ENCODE measurements around the gene YRDC.

The YRDC gene

DNA sequence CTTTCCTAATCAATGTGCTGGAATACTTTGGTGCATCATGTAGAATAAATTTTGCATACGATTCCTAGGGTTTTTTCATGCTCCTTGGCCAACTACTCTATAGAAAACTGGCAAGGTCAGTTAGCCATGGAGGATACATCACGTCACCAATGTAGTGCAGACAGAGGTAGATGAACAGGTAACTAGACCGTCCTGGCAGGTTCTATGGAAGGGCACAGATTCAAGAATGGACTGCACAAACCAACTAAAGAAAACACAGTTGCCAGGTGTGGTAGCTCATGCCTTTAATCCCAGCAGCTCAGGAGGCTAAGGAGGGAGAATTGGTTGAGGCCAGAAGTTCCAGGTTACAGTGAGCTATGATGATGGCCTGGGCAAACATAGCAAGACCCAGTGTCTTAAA, 41.5 kb upstream of the YRDC start:
- no peak for TF ChIP-seq CTCF (IDR thresholded peaks at IDR 0.05; ENCODE audit: borderline replicate concordance, control extremely low read depth, extremely low read depth, insufficient read depth, missing control alignments)
- in situ Hi-C loops (cut with MboI; ENCODE audit: low sequenced_read_pairs, unreplicated experiment), result no loop called here
- DNase-seq (ENCODE audit: low spot score), result no peak

DNA sequence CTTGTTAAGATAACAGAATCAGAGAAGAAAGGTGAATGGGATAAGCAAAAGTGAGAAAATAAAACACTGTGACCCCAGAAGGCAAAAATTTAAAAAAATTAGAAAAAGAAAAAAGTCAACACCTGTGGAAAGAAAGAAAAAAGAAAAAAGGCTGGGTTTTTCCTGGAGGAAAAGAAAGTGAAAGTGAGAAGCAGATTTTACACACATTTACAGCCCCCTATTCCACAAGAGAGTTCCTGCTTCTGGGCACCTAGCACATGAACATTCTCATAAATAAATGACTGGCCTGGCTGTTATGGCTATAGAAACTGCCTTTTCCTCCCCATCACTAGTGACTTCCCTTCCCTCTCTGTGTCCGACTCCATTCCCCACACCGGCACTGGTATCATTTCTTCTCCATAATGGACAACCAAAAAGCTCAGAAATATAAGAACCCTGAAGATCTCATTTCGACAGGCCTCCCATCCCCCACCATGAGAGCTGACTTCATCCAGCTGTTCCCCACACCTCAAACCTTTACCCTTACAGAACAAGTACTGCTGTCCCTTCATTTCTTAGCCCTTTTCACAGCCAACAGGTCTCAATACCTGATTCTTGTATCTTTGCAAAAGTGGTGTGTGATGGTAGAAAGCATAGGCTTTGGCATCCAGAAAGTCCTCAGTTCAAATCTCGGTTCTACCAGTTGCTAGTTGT, 38.8 kb upstream of the YRDC start:
- no peak for TF ChIP-seq CTCF (IDR thresholded peaks at IDR 0.05; ENCODE audit: borderline replicate concordance, control extremely low read depth, extremely low read depth, insufficient read depth, missing control alignments)
- in situ Hi-C loops (cut with MboI; ENCODE audit: low sequenced_read_pairs, unreplicated experiment), result no loop called here
- no peak for DNase-seq (ENCODE audit: low spot score)

- no peak for TF ChIP-seq CTCF (IDR thresholded peaks at IDR 0.05; ENCODE audit: borderline replicate concordance, control extremely low read depth, extremely low read depth, insufficient read depth, missing control alignments)
- in situ Hi-C loops (cut with MboI; ENCODE audit: low sequenced_read_pairs, unreplicated experiment), result no loop called here
- no peak for DNase-seq (ENCODE audit: low spot score)
Observed at GRCh38 chr1:37845786-37846185, 37.8 kb upstream of the YRDC start.

DNA sequence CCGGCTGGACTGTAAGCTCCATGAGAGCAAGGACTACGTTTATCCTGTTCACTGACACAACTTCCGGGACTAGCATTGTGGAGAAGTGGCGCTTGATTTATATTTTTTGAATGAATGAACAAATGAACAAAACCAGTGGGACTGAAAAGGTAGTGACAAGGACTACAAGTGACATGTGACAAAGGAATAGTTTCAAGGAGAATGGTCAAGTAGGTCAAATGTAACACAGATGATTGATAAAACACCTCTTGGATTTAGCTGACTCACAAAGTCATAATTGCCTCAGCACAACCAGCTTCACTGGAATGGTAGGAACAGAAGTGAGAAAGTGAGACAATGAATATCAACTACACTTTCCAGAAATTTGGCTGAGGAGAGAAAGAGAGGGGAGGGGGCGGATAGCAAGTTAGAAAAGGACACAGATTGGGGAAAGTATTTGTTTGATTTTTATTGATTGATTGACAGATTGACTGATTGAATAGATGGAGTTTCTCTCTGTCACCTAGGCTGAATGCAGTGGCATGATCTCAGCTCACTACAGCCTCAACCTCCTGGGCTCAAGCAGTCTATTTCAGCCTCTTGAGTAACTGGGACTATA, 37.1 kb upstream of the YRDC start:
- no peak for DNase-seq (ENCODE audit: low spot score)
- no peak for TF ChIP-seq CTCF (IDR thresholded peaks at IDR 0.05; ENCODE audit: borderline replicate concordance, control extremely low read depth, extremely low read depth, insufficient read depth, missing control alignments)

DNA sequence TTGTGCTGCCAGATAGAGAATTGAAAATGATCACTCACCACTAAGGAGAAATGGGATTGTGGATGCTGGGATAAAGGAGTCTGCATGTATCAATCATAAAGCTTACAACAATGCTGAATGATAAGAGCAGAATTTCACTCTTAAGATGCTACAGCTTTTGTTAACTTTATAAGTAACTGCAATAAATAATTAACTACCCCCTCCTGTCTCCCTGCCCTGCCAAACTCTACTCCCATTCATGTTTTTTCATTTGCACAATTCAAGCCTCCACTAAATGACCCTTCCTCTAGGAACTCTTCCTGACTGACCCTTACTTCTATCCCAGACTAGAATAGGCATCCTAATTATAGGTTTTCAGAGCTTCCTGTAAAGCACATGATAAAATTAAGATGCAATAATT, 36.5 kb upstream of the YRDC start:
- in situ Hi-C loops (cut with MboI; ENCODE audit: low sequenced_read_pairs, unreplicated experiment), result no loop called here
- TF ChIP-seq CTCF (IDR thresholded peaks at IDR 0.05; ENCODE audit: borderline replicate concordance, control extremely low read depth, extremely low read depth, insufficient read depth, missing control alignments), result no peak
- DNase-seq (ENCODE audit: low spot score), result no peak

More for the DNA sequence above, 37.1 kb upstream of the YRDC start:
- in situ Hi-C loops (cut with MboI; ENCODE audit: low sequenced_read_pairs, unreplicated experiment), result no loop called here

- DNase-seq (ENCODE audit: low spot score), result no peak
- in situ Hi-C loops (cut with MboI; ENCODE audit: low sequenced_read_pairs, unreplicated experiment), result no loop called here
Observed at GRCh38 chr1:37841652-37842051, 33.6 kb upstream of the YRDC start.

More at GRCh38 chr1:37841652-37842051, 33.6 kb upstream of the YRDC start:
- TF ChIP-seq CTCF (IDR thresholded peaks at IDR 0.05; ENCODE audit: borderline replicate concordance, control extremely low read depth, extremely low read depth, insufficient read depth, missing control alignments), result no peak

Measured in GM13976 (cell line).